GM12878 (cell line): ENCODE data around the gene PILRB.

Source experiments
- NFIC ChIP-seq: IDR thresholded peaks from 2 replicates; pipeline ENCODE4 v1.6.1; 2012; ENCODE audit warnings: low read depth, mild to moderate bottlenecking, inconsistent platforms, low read length, moderate library complexity
- POLR2A ChIP-seq: IDR thresholded peaks from 2 replicates; pipeline ENCODE4 v1.6.1; 2011; ENCODE audit warnings: low read depth, mild to moderate bottlenecking, low read length
- RAD21 ChIP-seq: IDR thresholded peaks from 2 replicates; pipeline ENCODE4 v1.6.1; 2011; ENCODE audit warnings: mild to moderate bottlenecking, low read depth, low read length, moderate library complexity; ENCODE audit not compliant: insufficient read depth
- YY1 ChIP-seq: IDR thresholded peaks from 2 replicates; pipeline ENCODE4 v1.6.1; 2011; ENCODE audit warnings: low read depth, mild to moderate bottlenecking, low read length
- TF ChIP-seq, protein P1 (sequence below), 3 experiments: IDR thresholded peaks in 2 of 3; conservative IDR thresholded peaks in 1 of 3; 2 replicates each; pipeline ENCODE4 v1.5.1; 2011; ENCODE audit warnings: low read depth in 3 of 3, low read length in 3 of 3, mild to moderate bottlenecking in 3 of 3, control low read depth in 2 of 3, moderate library complexity in 2 of 3, inconsistent platforms in 1 of 3, mixed read lengths in 1 of 3; ENCODE audit not compliant: control insufficient read depth in 2 of 3, insufficient read depth in 1 of 3; ENCODE audit errors: extremely low read depth in 1 of 3

DNA sequence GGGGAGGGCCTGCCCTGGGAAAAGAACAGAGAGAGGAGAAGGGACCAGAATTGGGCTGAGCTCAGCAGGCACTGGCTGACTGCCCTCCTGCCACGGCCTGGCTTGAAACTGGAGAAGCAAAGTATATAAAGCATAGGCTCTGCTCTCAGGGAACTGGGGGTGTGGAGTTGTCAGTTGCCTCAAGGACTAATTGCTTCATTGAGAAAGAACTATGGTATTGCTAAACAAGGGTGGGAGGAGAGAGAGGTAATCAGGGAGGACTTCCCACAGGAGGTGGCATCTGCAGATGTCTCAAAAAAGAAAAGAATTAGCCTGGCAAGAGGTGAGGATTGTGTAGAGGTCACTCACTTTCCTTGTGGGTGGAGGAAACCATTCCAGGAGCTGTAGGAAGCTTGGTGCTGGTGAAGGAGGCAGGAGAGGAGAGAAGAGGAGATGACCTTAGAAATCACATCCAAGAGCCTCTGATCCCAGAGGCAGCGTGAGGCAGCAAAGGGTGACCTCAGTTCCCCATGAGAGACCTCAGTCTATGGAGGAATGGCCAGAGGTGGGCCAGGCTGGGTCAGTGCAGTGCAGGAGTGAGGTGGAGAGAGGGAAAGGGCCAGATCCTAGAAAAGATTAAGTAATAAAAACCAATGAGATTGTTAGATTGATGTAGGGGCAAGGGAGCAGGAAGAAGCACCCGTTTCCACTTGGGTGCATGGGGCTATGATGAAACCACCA is 2.4 kb downstream of the PILRB start:
- TF ChIP-seq POLR2A (no peak), RAD21 (no peak), YY1 (no peak), NFIC (no peak)
- TF ChIP-seq, protein P1, sequence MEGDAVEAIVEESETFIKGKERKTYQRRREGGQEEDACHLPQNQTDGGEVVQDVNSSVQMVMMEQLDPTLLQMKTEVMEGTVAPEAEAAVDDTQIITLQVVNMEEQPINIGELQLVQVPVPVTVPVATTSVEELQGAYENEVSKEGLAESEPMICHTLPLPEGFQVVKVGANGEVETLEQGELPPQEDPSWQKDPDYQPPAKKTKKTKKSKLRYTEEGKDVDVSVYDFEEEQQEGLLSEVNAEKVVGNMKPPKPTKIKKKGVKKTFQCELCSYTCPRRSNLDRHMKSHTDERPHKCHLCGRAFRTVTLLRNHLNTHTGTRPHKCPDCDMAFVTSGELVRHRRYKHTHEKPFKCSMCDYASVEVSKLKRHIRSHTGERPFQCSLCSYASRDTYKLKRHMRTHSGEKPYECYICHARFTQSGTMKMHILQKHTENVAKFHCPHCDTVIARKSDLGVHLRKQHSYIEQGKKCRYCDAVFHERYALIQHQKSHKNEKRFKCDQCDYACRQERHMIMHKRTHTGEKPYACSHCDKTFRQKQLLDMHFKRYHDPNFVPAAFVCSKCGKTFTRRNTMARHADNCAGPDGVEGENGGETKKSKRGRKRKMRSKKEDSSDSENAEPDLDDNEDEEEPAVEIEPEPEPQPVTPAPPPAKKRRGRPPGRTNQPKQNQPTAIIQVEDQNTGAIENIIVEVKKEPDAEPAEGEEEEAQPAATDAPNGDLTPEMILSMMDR (IDR thresholded peaks at IDR 0.05 in 2 of 3, conservative IDR thresholded peaks at IDR 0.05 in 1 of 3; ENCODE audit: control insufficient read depth in 2 of 3, extremely low read depth in 1 of 3, insufficient read depth in 1 of 3, low read depth in 3 of 3, low read length in 3 of 3): no peak
